Measurements from ENCODE around the gene CKAP5. TPM values are rescaled to one million over a fixed set of nuclear protein-coding genes. Genes with fewer than 3 reads are reported as not detected.

Gene CKAP5
- total RNA-seq, 4 donors from 2014 or later, result 29.9 to 59.2 (median 38.9) TPM

GRCh38 chr11:46741600-46742484, 104.2 kb downstream of the CKAP5 start:
- WGBS, result 70% methylated on average over 12 of the region's 12 CpGs
- no peak overlapping the region for H3K27ac ChIP-seq
- peaks cover 53% of the 10 kb centered on the region for H3K36me3 ChIP-seq
- no peak overlapping the region for H3K4me3 ChIP-seq
- no peaks in the 10 kb centered on the region for H3K4me1 ChIP-seq
- no peaks in the 10 kb centered on the region for H3K9me3 ChIP-seq
- DNase-seq (ENCODE audit: low spot score in 2 of 2), result no peak
- no peaks in the 10 kb centered on the region for H3K27me3 ChIP-seq
- no peak for TF ChIP-seq EP300 (IDR thresholded peaks at IDR 0.05)
- TF ChIP-seq POLR2A (IDR thresholded peaks at IDR 0.05), result no peak
- no peak for TF ChIP-seq CTCF (IDR thresholded peaks at IDR 0.05)
- TF ChIP-seq POLR2AphosphoS5 (IDR thresholded peaks at IDR 0.05), result no peak

GRCh38 chr11:46738887-46739286, 107.2 kb downstream of the CKAP5 start:
- TF ChIP-seq EP300 (IDR thresholded peaks at IDR 0.05) (no peak), CTCF (IDR thresholded peaks at IDR 0.05) (no peak), POLR2A (IDR thresholded peaks at IDR 0.05) (no peak), POLR2AphosphoS5 (IDR thresholded peaks at IDR 0.05) (no peak)
- 72% methylated on average over 6 of the region's 6 CpGs for WGBS
- Histone ChIP-seq H3K27me3 (no peaks in the 10 kb centered on the region), H3K4me3 (no peak overlapping the region), H3K9me3 (no peaks in the 10 kb centered on the region), H3K27ac (no peak overlapping the region), H3K36me3 (peaks cover 23% of the 10 kb centered on the region), H3K4me1 (no peaks in the 10 kb centered on the region)
- DNase-seq (ENCODE audit: low spot score in 2 of 2), result no peak

GRCh38 chr11:46737699-46738098, 108.4 kb downstream of the CKAP5 start:
- no peaks in the 10 kb centered on the region for H3K9me3 ChIP-seq
- DNase-seq (ENCODE audit: low spot score in 2 of 2), result no peak
- no peaks in the 10 kb centered on the region for H3K27me3 ChIP-seq
- peaks cover 11% of the 10 kb centered on the region for H3K36me3 ChIP-seq
- H3K4me1 ChIP-seq, result no peaks in the 10 kb centered on the region
- TF ChIP-seq POLR2AphosphoS5 (IDR thresholded peaks at IDR 0.05), result no peak
- TF ChIP-seq EP300 (IDR thresholded peaks at IDR 0.05), result no peak
- no peak for TF ChIP-seq POLR2A (IDR thresholded peaks at IDR 0.05)
- no peak for TF ChIP-seq CTCF (IDR thresholded peaks at IDR 0.05)
- no peak overlapping the region for H3K4me3 ChIP-seq
- WGBS, result 94% methylated on average over 11 of the region's 11 CpGs
- H3K27ac ChIP-seq, result no peak overlapping the region

- WGBS, result 44% methylated on average over 5 of the region's 5 CpGs
- H3K9me3 ChIP-seq, result no peaks in the 10 kb centered on the region
- DNase-seq (ENCODE audit: low spot score in 2 of 2), result no peak
- no peak overlapping the region for H3K4me3 ChIP-seq
- H3K27me3 ChIP-seq, result no peaks in the 10 kb centered on the region
- peaks cover 2% of the 10 kb centered on the region for H3K36me3 ChIP-seq
- no peak for TF ChIP-seq POLR2AphosphoS5 (IDR thresholded peaks at IDR 0.05)
- no peak for TF ChIP-seq EP300 (IDR thresholded peaks at IDR 0.05)
- H3K4me1 ChIP-seq, result no peaks in the 10 kb centered on the region
- no peak overlapping the region for H3K27ac ChIP-seq
Observed at GRCh38 chr11:46736615-46737014, 109.5 kb downstream of the CKAP5 start.

- Histone ChIP-seq H3K27ac (no peak overlapping the region), H3K27me3 (no peaks in the 10 kb centered on the region), H3K4me1 (no peaks in the 10 kb centered on the region), H3K36me3 (no peaks in the 10 kb centered on the region), H3K4me3 (no peak overlapping the region), H3K9me3 (no peaks in the 10 kb centered on the region)
- DNase-seq (ENCODE audit: low spot score in 2 of 2), result no peak
- WGBS, result 89% methylated on average over 7 of the region's 7 CpGs
- TF ChIP-seq CTCF (IDR thresholded peaks at IDR 0.05), result no peak
Observed at GRCh38 chr11:46736146-46736545, 109.9 kb downstream of the CKAP5 start.

All from suprapubic skin (tissue), 4 donors.